Right renal cortex interstitium (tissue), 3 donors: ENCODE results near the gene SLC44A2. TPM values are rescaled to one million over a fixed set of nuclear protein-coding genes. Genes with fewer than 3 reads are reported as not detected.

ENCODE experiments used
- DNase-seq, 3 donors: peaks; one replicate each; pipeline ENCODE4 v3.0.0-alpha.2; 2013; ENCODE audit warnings: low read depth in 3 of 3, low spot score in 2 of 3
- polyA plus RNA-seq, 3 donors: library from polyadenylated mRNA; unstranded; fragments of 120-200 nt; gene quantifications; one replicate each; pipeline ENCODE4 v1.2.1, GENCODE V29; 2013; ENCODE audit not compliant: insufficient read length in 3 of 3

Gene SLC44A2
- polyA plus RNA-seq, 3 donors = 191 to 213 (median 201) TPM

- DNase-seq = no peak
Measured at GRCh38 chr19:10678813-10679212, 53.5 kb downstream of the SLC44A2 start.

- no peak for DNase-seq
Measured at GRCh38 chr19:10679743-10680142, 54.4 kb downstream of the SLC44A2 start.

- no peak for DNase-seq
Measured at GRCh38 chr19:10680545-10681135, 55.3 kb downstream of the SLC44A2 start.

GRCh38 chr19:10681658-10682057, 56.3 kb downstream of the SLC44A2 start:
- DNase-seq = no peak

GRCh38 chr19:10682397-10683063, 57.2 kb downstream of the SLC44A2 start:
- DNase-seq = no peak

- no peak for DNase-seq
Measured at GRCh38 chr19:10683064-10683426, 57.7 kb downstream of the SLC44A2 start.

GRCh38 chr19:10683582-10683981, 58.2 kb downstream of the SLC44A2 start:
- DNase-seq = no peak

GRCh38 chr19:10685210-10685609, 59.9 kb downstream of the SLC44A2 start:
- no peak for DNase-seq

- DNase-seq = no peak
Measured at GRCh38 chr19:10686193-10686592, 60.8 kb downstream of the SLC44A2 start.

GRCh38 chr19:10686661-10687517, 61.5 kb downstream of the SLC44A2 start:
- no peak for DNase-seq

- no peak for DNase-seq
Measured at GRCh38 chr19:10687518-10688288, 62.4 kb downstream of the SLC44A2 start.

- DNase-seq = no peak
Measured at GRCh38 chr19:10688545-10689280, 63.4 kb downstream of the SLC44A2 start.

GRCh38 chr19:10690341-10690781, 65.0 kb downstream of the SLC44A2 start:
- DNase-seq = no peak

- no peak for DNase-seq
Measured at GRCh38 chr19:10691178-10691881, 66.0 kb downstream of the SLC44A2 start.

- DNase-seq = no peak
Measured at GRCh38 chr19:10691883-10692282, 66.5 kb downstream of the SLC44A2 start.

GRCh38 chr19:10692673-10693264, 67.4 kb downstream of the SLC44A2 start:
- no peak for DNase-seq
